ENCODE measurements around the gene COP1. TPM values are rescaled to one million over a fixed set of nuclear protein-coding genes. Genes with fewer than 3 reads are reported as not detected.
"Not testable (repeated sequence)": the region's sequence is repeated elsewhere in the genome, so short reads cannot be mapped to it uniquely, and the experiment has no call there.

The COP1 gene
- polyA plus RNA-seq, 2 of the 4 experiments (the other 2 are of a cell fraction): 21.9 to 42.0 TPM

DNA sequence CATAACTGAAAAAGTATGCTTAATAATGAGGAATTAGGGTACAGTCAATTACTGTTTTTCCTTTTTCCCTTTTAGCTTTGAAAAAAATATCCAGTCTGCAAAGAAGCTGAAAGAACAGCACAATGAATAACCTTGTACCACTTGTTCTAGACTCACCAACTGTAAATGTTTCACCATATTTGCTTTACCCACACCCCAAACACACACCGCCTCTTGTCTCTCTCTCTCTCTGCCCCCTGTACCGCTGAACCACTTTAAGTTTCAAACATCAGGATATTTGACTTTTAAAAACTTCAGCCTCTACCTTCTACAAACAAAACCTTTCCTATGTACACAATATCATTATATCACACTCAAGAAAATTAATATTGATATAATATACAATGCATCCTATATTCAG, 197.1 kb downstream of the COP1 start (continued):
- TF ChIP-seq POLR2AphosphoS2 (conservative IDR thresholded peaks at IDR 0.05; ENCODE audit: low read length) (no peak), TP53 (CRISPR knock-in tag; IDR thresholded peaks at IDR 0.05) (no peak), EHMT2 (IDR thresholded peaks at IDR 0.05; ENCODE audit: low read depth) (no peak)

GRCh38 chr1:176007756-176008389, 199.2 kb downstream of the COP1 start:
- H3K4me2 ChIP-seq; H3K9me3 ChIP-seq; ATAC-seq; H3K4me1 ChIP-seq; H3K4me3 ChIP-seq; H3K27ac ChIP-seq; DNase-seq (ENCODE audit: low read depth in 1 of 2, low spot score in 1 of 2); POLR2A ChIA-PET; FAIRE-seq: not testable (repeated sequence)
- CTCF ChIA-PET: interaction anchor here (1.0 kb wide), 1 partner anchor 19 kb away, joined by 3 read pairs; no protein-coding TSS in a partner anchor
- WGBS (ENCODE audit: missing lambda C conversion rate): 95% methylated on average over 27 of the region's 28 CpGs

- POLR2A ChIA-PET; DNase-seq (ENCODE audit: low read depth in 1 of 2, low spot score in 1 of 2); ATAC-seq; H3K4me1 ChIP-seq; H3K27ac ChIP-seq; H3K9me3 ChIP-seq; CTCF ChIA-PET; H3K4me3 ChIP-seq; H3K4me2 ChIP-seq; FAIRE-seq: not testable (repeated sequence)
- 87% methylated on average over 1 of the region's 1 CpG for WGBS (ENCODE audit: missing lambda C conversion rate)
Measured at GRCh38 chr1:175994660-175995059, 212.4 kb downstream of the COP1 start.

DNA sequence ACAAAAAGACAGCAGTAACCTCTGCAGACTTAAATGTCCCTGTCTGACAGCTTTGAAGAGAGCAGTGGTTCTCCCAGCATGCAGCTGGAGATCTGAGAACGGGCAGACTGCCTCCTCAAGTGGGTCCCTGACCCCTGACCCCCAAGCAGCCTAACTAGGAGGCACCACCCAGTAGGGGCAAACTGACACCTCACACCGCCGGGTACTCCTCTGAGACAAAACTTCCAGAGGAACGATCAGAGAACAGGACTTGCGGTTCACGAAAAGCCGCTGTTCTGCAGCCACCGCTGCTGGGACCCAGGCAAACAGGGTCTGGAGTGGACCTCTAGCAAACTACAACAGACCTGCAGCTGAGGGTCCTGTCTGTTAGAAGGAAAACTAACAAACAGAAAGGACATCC, 214.3 kb downstream of the COP1 start:
- DNase-seq (ENCODE audit: low read depth in 1 of 2, low spot score in 1 of 2); ATAC-seq; CTCF ChIA-PET; H3K4me1 ChIP-seq; FAIRE-seq; H3K9me3 ChIP-seq; POLR2A ChIA-PET; H3K27ac ChIP-seq; H3K4me2 ChIP-seq; H3K4me3 ChIP-seq: not testable (repeated sequence)
- 98% methylated on average over 7 of the region's 8 CpGs for WGBS (ENCODE audit: missing lambda C conversion rate)

- H3K27ac ChIP-seq; DNase-seq (ENCODE audit: low read depth in 1 of 2, low spot score in 1 of 2); ATAC-seq; H3K9me3 ChIP-seq; CTCF ChIA-PET; POLR2A ChIA-PET; H3K4me1 ChIP-seq; H3K4me2 ChIP-seq; FAIRE-seq; H3K4me3 ChIP-seq: not testable (repeated sequence)
- 88% methylated on average over 14 of the region's 14 CpGs for WGBS (ENCODE audit: missing lambda C conversion rate)
Measured at GRCh38 chr1:175992202-175992601, 214.9 kb downstream of the COP1 start.

GRCh38 chr1:175984813-175985212, 222.3 kb downstream of the COP1 start:
- Histone ChIP-seq H3K27ac (peak overlapping the region; percentile 55 to 70; a peak in 4 of 6 replicates), H3K4me3 (no peak overlapping the region), H3K4me1 (peaks cover 15% of the 10 kb centered on the region), H3K9me3 (peaks cover 37% of the 10 kb centered on the region), H3K4me2 (peak overlapping the region; percentile 65)
- no peak for FAIRE-seq
- ChIA-PET POLR2A (no interaction called here), CTCF (no interaction called here)
- peak in 1 of 2 experiments; percentile 39; a peak in 2 of 6 replicates for ATAC-seq
- TF ChIP-seq, protein P1, sequence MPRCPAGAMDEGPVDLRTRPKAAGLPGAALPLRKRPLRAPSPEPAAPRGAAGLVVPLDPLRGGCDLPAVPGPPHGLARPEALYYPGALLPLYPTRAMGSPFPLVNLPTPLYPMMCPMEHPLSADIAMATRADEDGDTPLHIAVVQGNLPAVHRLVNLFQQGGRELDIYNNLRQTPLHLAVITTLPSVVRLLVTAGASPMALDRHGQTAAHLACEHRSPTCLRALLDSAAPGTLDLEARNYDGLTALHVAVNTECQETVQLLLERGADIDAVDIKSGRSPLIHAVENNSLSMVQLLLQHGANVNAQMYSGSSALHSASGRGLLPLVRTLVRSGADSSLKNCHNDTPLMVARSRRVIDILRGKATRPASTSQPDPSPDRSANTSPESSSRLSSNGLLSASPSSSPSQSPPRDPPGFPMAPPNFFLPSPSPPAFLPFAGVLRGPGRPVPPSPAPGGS (IDR thresholded peaks at IDR 0.05): no peak
- 8% methylated on average over 1 of the region's 1 CpG for WGBS (ENCODE audit: missing lambda C conversion rate)
- DNase-seq (ENCODE audit: low read depth in 1 of 2, low spot score in 1 of 2): peak in 1 of 2 experiments; percentile 49

- Histone ChIP-seq H3K9me3 (peaks cover 37% of the 10 kb centered on the region), H3K27ac (peak overlapping the region; percentile 55 to 70; a peak in 4 of 6 replicates), H3K4me2 (peak overlapping the region; percentile 65), H3K4me3 (no peak overlapping the region), H3K4me1 (peaks cover 15% of the 10 kb centered on the region)
- 93% methylated on average over 11 of the region's 12 CpGs for WGBS (ENCODE audit: missing lambda C conversion rate)
- CTCF ChIA-PET: no interaction called here
- ATAC-seq (no peak), DNase-seq (ENCODE audit: low read depth in 1 of 2, low spot score in 1 of 2) (no peak), FAIRE-seq (no peak)
- POLR2A ChIA-PET: no interaction called here
- no peak for TF ChIP-seq ZSCAN20 (CRISPR knock-in tag; IDR thresholded peaks at IDR 0.05)
- no peak for TF ChIP-seq FOSL2 (IDR thresholded peaks at IDR 0.05)
- no peak for TF ChIP-seq FOSL2 (CRISPR knock-in tag; IDR thresholded peaks at IDR 0.05)
- no peak for TF ChIP-seq SMC3 (IDR thresholded peaks at IDR 0.05)
- no peak for TF ChIP-seq HEYL (CRISPR knock-in tag; IDR thresholded peaks at IDR 0.05)
- no peak for TF ChIP-seq POLR2A (IDR thresholded peaks at IDR 0.05; ENCODE audit: low read length)
- TF ChIP-seq ZFP36 (IDR thresholded peaks at IDR 0.05; ENCODE audit: borderline replicate concordance, partially characterized antibody): no peak
- TF ChIP-seq PHF8 (IDR thresholded peaks at IDR 0.05; ENCODE audit: borderline replicate concordance, low read depth): no peak
- no peak for TF ChIP-seq RARB (CRISPR knock-in tag; IDR thresholded peaks at IDR 0.05)
- no peak for TF ChIP-seq JUNB (IDR thresholded peaks at IDR 0.05)
- TF ChIP-seq SREBF2 (IDR thresholded peaks at IDR 0.05): no peak
- TF ChIP-seq, protein P2, sequence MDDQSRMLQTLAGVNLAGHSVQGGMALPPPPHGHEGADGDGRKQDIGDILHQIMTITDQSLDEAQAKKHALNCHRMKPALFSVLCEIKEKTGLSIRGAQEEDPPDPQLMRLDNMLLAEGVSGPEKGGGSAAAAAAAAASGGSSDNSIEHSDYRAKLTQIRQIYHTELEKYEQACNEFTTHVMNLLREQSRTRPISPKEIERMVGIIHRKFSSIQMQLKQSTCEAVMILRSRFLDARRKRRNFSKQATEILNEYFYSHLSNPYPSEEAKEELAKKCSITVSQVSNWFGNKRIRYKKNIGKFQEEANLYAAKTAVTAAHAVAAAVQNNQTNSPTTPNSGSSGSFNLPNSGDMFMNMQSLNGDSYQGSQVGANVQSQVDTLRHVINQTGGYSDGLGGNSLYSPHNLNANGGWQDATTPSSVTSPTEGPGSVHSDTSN (IDR thresholded peaks at IDR 0.05): no peak
Measured at GRCh38 chr1:175984057-175984812, 222.9 kb downstream of the COP1 start.

All from A549 (cell line).